Measurements from ENCODE around the gene CRX. TPM values are rescaled to one million over a fixed set of nuclear protein-coding genes. Genes with fewer than 3 reads are reported as not detected.

CRX gene
- total RNA-seq, 3 donors from 2014 or later, result not detected

GRCh38 chr19:47839411-47839810 is 17.7 kb downstream of the CRX start:
- Histone ChIP-seq H3K36me3 (no peaks in the 10 kb centered on the region), H3K27me3 (peaks cover 0 to 4% of the 10 kb centered on the region in 2 donors), H3K27ac (no peak overlapping the region), H3K9me3 (no peaks in the 10 kb centered on the region), H3K4me3 (no peak overlapping the region), H3K4me1 (no peaks in the 10 kb centered on the region)
- intact Hi-C loops (cut with DNase I; ENCODE audit: low total_unique reads), result no loop called here
- DNase-seq (ENCODE audit: low spot score in 2 of 2), result no peak
- no peak for TF ChIP-seq CTCF (IDR thresholded peaks at IDR 0.05)
- TF ChIP-seq POLR2AphosphoS5 (IDR thresholded peaks at IDR 0.05), result no peak
- TF ChIP-seq POLR2A (IDR thresholded peaks at IDR 0.05), result no peak

GRCh38 chr19:47839913-47840312 is 18.2 kb downstream of the CRX start:
- no peak overlapping the region for H3K27ac ChIP-seq
- no peaks in the 10 kb centered on the region for H3K9me3 ChIP-seq
- peaks cover 0 to 4% of the 10 kb centered on the region in 2 donors for H3K27me3 ChIP-seq
- DNase-seq (ENCODE audit: low spot score in 2 of 2), result no peak
- intact Hi-C loops (cut with DNase I; ENCODE audit: low total_unique reads), result no loop called here
- TF ChIP-seq POLR2AphosphoS5 (IDR thresholded peaks at IDR 0.05), result no peak
- no peak for TF ChIP-seq CTCF (IDR thresholded peaks at IDR 0.05)
- no peak for TF ChIP-seq POLR2A (IDR thresholded peaks at IDR 0.05)
- H3K4me3 ChIP-seq, result no peak overlapping the region
- no peaks in the 10 kb centered on the region for H3K36me3 ChIP-seq
- H3K4me1 ChIP-seq, result no peaks in the 10 kb centered on the region

GRCh38 chr19:47842941-47843340 is 21.2 kb downstream of the CRX start:
- no peak for TF ChIP-seq POLR2A (IDR thresholded peaks at IDR 0.05)
- no peak for TF ChIP-seq POLR2AphosphoS5 (IDR thresholded peaks at IDR 0.05)
- no peak for TF ChIP-seq CTCF (IDR thresholded peaks at IDR 0.05)
- intact Hi-C loops (cut with DNase I; ENCODE audit: low total_unique reads), result no loop called here
- Histone ChIP-seq H3K27ac (no peak overlapping the region), H3K36me3 (no peaks in the 10 kb centered on the region), H3K4me3 (no peak overlapping the region), H3K27me3 (peaks cover 0 to 8% of the 10 kb centered on the region in 2 donors), H3K9me3 (no peaks in the 10 kb centered on the region), H3K4me1 (no peaks in the 10 kb centered on the region)
- no peak for DNase-seq (ENCODE audit: low spot score in 2 of 2)

- Histone ChIP-seq H3K9me3 (no peaks in the 10 kb centered on the region), H3K27me3 (peaks cover 0 to 31% of the 10 kb centered on the region in 2 donors), H3K4me1 (no peaks in the 10 kb centered on the region), H3K4me3 (no peak overlapping the region), H3K36me3 (no peaks in the 10 kb centered on the region), H3K27ac (no peak overlapping the region)
- no peak for TF ChIP-seq POLR2AphosphoS5 (IDR thresholded peaks at IDR 0.05)
- TF ChIP-seq POLR2A (IDR thresholded peaks at IDR 0.05), result no peak
- TF ChIP-seq CTCF (IDR thresholded peaks at IDR 0.05), result no peak
- DNase-seq (ENCODE audit: low spot score in 2 of 2), result no peak
- intact Hi-C loops (cut with DNase I; ENCODE audit: low total_unique reads), result no loop called here
Measured at GRCh38 chr19:47848425-47848822, 26.7 kb downstream of the CRX start.

GRCh38 chr19:47848823-47849473 is 27.2 kb downstream of the CRX start:
- Histone ChIP-seq H3K27me3 (peaks cover 0 to 37% of the 10 kb centered on the region in 2 donors), H3K9me3 (no peaks in the 10 kb centered on the region), H3K36me3 (no peaks in the 10 kb centered on the region), H3K4me1 (no peaks in the 10 kb centered on the region), H3K27ac (no peak overlapping the region), H3K4me3 (no peak overlapping the region)
- intact Hi-C loops (cut with DNase I; ENCODE audit: low total_unique reads), result no loop called here
- no peak for DNase-seq (ENCODE audit: low spot score in 2 of 2)
- no peak for TF ChIP-seq CTCF (IDR thresholded peaks at IDR 0.05)
- TF ChIP-seq POLR2A (IDR thresholded peaks at IDR 0.05), result no peak
- no peak for TF ChIP-seq POLR2AphosphoS5 (IDR thresholded peaks at IDR 0.05)

All from breast epithelium (tissue), 4 donors.